Parathyroid adenoma (tissue), 2 donors: ENCODE measurements around the gene NLRC4.
A peak's percentile ranks its signal among the peaks of the same experiment; 100 is the strongest.

ENCODE experiments used
- H2AFZ ChIP-seq: fragments of 300-600 bp; sonication (generic); one replicate; pipeline ENCODE4 v1.7.0; 2017; ENCODE audit warnings: antibody characterized with exemption, mild to moderate bottlenecking
- H3K27ac ChIP-seq: fragments of 300-600 bp; sonication (generic); one replicate; pipeline ENCODE4 v1.7.0; 2017
- H3K27me3 ChIP-seq: fragments of 300-600 bp; sonication (generic); one replicate; pipeline ENCODE4 v1.7.0; 2017; ENCODE audit warnings: low read length; ENCODE audit not compliant: control insufficient read depth, insufficient read depth
- H3K36me3 ChIP-seq: fragments of 300-600 bp; sonication (generic); one replicate; pipeline ENCODE4 v1.7.0; 2017; ENCODE audit warnings: low read length; ENCODE audit not compliant: control insufficient read depth, insufficient read depth
- H3K4me1 ChIP-seq: fragments of 300-600 bp; sonication (generic); one replicate; pipeline ENCODE4 v1.7.0; 2017; ENCODE audit warnings: control low read depth
- H3K4me2 ChIP-seq: fragments of 300-600 bp; sonication (generic); one replicate; pipeline ENCODE4 v1.7.0; 2017; ENCODE audit warnings: low read length
- H3K4me3 ChIP-seq: fragments of 300-600 bp; sonication (generic); one replicate; pipeline ENCODE4 v1.7.0; 2017; ENCODE audit warnings: low read depth, low read length
- H3K79me2 ChIP-seq: fragments of 300-600 bp; sonication (generic); one replicate; pipeline ENCODE4 v1.7.0; 2017; ENCODE audit warnings: control low read depth
- H3K9ac ChIP-seq: fragments of 300-600 bp; sonication (generic); one replicate; pipeline ENCODE4 v1.7.0; 2017; ENCODE audit warnings: mild to moderate bottlenecking
- H3K9me3 ChIP-seq: fragments of 300-600 bp; sonication (generic); one replicate; pipeline ENCODE4 v1.7.0; 2017; ENCODE audit warnings: low read length; ENCODE audit not compliant: control insufficient read depth
- TF ChIP-seq, protein P1 (sequence below): fragments of 300-600 bp; sonication (generic); IDR thresholded peaks from one replicate; pipeline ENCODE4 v1.7.0; 2017; ENCODE audit warnings: antibody characterized with exemption, mild to moderate bottlenecking
- donor health status: primary hyperparathyroidism.

The NLRC4 gene

DNA sequence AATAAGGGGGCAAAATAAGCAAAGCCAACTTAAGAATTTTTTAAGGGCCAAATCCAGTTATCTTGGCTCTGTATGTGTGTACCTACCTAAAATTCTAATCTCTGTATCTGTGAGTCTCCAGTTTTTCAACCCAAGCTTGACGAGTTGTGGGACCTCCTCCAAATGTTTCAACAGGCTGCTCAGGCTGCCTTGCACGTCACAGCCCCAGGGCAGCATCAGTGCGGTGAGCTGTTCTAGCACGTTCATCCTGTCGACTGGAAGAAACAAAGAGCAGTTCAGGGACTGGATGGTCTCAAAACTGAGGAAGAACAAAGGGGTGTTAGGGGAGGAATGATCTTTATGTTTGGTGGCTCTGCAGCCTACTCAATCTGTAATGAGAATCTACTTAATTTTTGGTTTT is 29.4 kb downstream of the NLRC4 start:
- no peaks in the 10 kb centered on the region for H3K79me2 ChIP-seq
- H3K27me3 ChIP-seq: no peaks in the 10 kb centered on the region
- H3K4me2 ChIP-seq: no peak overlapping the region
- H3K36me3 ChIP-seq: no peaks in the 10 kb centered on the region
- H3K9me3 ChIP-seq: no peaks in the 10 kb centered on the region
- no peaks in the 10 kb centered on the region for H3K4me1 ChIP-seq
- no peak overlapping the region for H3K9ac ChIP-seq
- no peak overlapping the region for H3K4me3 ChIP-seq
- H3K27ac ChIP-seq: no peak overlapping the region
- H2AFZ ChIP-seq: no peak overlapping the region
- TF ChIP-seq, protein P1, sequence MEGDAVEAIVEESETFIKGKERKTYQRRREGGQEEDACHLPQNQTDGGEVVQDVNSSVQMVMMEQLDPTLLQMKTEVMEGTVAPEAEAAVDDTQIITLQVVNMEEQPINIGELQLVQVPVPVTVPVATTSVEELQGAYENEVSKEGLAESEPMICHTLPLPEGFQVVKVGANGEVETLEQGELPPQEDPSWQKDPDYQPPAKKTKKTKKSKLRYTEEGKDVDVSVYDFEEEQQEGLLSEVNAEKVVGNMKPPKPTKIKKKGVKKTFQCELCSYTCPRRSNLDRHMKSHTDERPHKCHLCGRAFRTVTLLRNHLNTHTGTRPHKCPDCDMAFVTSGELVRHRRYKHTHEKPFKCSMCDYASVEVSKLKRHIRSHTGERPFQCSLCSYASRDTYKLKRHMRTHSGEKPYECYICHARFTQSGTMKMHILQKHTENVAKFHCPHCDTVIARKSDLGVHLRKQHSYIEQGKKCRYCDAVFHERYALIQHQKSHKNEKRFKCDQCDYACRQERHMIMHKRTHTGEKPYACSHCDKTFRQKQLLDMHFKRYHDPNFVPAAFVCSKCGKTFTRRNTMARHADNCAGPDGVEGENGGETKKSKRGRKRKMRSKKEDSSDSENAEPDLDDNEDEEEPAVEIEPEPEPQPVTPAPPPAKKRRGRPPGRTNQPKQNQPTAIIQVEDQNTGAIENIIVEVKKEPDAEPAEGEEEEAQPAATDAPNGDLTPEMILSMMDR: no peak

DNA sequence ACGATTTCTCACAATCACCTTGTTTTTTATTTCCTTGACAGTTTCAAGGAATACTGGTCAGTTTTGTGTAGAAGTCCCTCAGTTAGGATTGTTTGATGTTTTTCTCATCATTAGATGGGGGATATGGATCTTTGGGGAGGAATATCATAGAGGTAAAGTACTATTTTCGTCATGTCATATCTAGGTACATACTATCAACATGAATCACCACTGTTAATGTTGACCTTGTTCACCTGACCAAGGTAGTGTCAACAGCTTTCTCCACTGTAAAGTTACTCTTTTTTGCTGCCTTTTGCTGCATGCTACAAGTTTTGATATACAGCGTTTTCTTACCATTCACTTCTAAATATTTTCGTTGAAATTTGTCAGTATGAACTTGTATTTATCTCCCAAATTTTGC is 32.7 kb downstream of the NLRC4 start:
- Histone ChIP-seq H3K36me3 (no peaks in the 10 kb centered on the region), H3K4me3 (no peak overlapping the region), H3K79me2 (no peaks in the 10 kb centered on the region), H3K9me3 (no peaks in the 10 kb centered on the region), H3K4me1 (no peaks in the 10 kb centered on the region), H3K27ac (no peak overlapping the region), H2AFZ (no peak overlapping the region), H3K9ac (no peak overlapping the region), H3K27me3 (no peaks in the 10 kb centered on the region), H3K4me2 (no peak overlapping the region)
- TF ChIP-seq, protein P1: no peak

DNA sequence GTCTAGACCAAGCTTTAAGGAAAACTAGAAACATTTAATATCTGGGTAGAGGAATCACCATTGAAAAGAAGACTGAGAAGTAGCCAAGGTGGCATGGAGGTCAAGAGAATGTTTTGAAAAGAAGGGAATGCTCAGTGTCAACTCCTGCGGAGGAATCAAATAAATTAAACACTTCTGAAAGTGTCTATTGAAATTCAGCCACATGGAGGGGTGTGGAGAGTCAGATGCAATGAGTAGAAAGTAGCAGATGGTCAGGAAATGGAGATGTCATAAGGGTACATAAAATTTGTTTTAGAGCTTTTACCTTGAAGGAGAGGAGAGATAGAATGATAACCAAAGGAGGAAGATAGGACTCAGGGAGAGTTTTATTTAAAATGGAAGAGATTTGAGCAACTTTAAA is 35.1 kb downstream of the NLRC4 start:
- Histone ChIP-seq H3K4me1 (no peaks in the 10 kb centered on the region), H3K79me2 (no peaks in the 10 kb centered on the region), H3K9me3 (no peaks in the 10 kb centered on the region), H3K4me3 (no peak overlapping the region), H3K4me2 (no peak overlapping the region), H2AFZ (no peak overlapping the region), H3K9ac (no peak overlapping the region), H3K27me3 (no peaks in the 10 kb centered on the region), H3K27ac (peak overlapping the region; percentile 8), H3K36me3 (no peaks in the 10 kb centered on the region)
- TF ChIP-seq, protein P1: no peak

DNA sequence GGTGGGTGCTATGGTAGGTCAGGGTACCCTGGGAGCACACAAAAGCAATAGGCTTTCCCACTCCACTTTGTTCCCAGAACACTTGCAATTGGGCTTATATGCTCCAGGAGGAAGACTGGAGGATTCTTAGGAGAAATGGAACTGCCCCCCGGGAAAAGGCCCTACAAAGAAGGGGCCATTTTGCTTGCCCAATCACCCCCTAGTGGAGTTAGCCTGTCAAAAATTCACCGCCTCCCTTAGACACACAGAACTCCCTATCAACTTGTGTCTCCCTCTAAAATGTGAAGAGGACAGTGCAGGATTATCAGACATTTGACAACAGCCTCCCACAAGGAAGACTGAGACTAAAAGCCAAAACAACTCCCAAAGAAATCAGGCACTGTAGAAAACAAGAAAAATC is 36.5 kb downstream of the NLRC4 start:
- no peak overlapping the region for H2AFZ ChIP-seq
- H3K27me3 ChIP-seq: no peaks in the 10 kb centered on the region
- no peaks in the 10 kb centered on the region for H3K79me2 ChIP-seq
- H3K36me3 ChIP-seq: no peaks in the 10 kb centered on the region
- no peak overlapping the region for H3K4me2 ChIP-seq
- no peaks in the 10 kb centered on the region for H3K4me1 ChIP-seq
- H3K27ac ChIP-seq: no peak overlapping the region
- no peak overlapping the region for H3K9ac ChIP-seq
- no peaks in the 10 kb centered on the region for H3K9me3 ChIP-seq
- TF ChIP-seq, protein P1: no peak
- H3K4me3 ChIP-seq: no peak overlapping the region

DNA sequence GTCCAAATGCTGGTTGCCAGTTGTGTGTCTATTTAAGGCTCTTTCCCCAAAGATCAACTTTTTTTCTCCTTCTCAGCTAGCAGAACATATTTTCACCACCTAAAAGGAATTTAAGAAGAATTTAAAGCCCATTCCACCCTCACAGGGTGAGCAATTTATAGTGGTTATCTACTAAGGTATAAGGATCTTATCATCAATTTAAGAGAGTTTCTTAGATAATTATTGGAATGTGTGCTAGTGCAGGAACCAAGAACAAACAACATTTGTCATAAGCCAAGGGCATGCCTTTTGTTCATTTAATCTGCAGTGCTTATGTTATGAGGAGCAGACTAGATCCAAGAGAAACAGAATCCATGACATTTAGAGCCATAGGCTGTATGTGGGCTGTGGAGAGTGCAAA is 37.2 kb downstream of the NLRC4 start:
- Histone ChIP-seq H2AFZ (no peak overlapping the region), H3K79me2 (no peaks in the 10 kb centered on the region), H3K4me3 (no peak overlapping the region), H3K4me2 (no peak overlapping the region), H3K4me1 (no peaks in the 10 kb centered on the region), H3K27me3 (no peaks in the 10 kb centered on the region), H3K36me3 (no peaks in the 10 kb centered on the region), H3K9me3 (no peaks in the 10 kb centered on the region), H3K9ac (no peak overlapping the region), H3K27ac (no peak overlapping the region)
- TF ChIP-seq, protein P1: no peak
